ENCODE measurements around the gene SPN. TPM values are rescaled to one million over a fixed set of nuclear protein-coding genes. Genes with fewer than 3 reads are reported as not detected.
"Not testable (repeated sequence)": the region's sequence is repeated elsewhere in the genome, so short reads cannot be mapped to it uniquely, and the experiment has no call there.

Gene SPN
- polyA plus RNA-seq, 3 donors: 2.2 to 2.6 (median 2.6) TPM

GRCh38 chr16:29645694-29646187 is 17.3 kb upstream of the SPN start:
- DNase-seq (ENCODE audit: low read depth in 3 of 3, low spot score in 2 of 3): no peak

DNA sequence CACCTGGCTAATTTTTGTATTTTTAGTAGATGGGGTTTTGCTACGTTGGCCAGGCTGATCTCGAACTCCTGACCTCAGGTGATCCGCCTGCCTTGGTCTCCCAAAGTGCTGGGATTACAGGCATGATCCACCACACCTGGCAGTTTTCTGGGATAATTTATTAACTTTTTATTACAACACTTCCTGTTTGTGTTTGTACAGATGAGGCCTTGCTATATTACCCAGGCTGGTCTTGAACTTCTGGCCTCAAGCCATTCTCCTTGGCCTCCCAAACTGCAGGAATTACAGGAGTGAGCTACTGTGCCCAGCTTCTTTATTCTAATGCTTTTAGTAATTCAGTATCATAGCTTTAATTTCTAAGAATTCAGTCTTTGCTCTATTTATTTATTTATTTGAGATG is 16.1 kb upstream of the SPN start:
- no peak for DNase-seq (ENCODE audit: low read depth in 3 of 3, low spot score in 2 of 3)

DNA sequence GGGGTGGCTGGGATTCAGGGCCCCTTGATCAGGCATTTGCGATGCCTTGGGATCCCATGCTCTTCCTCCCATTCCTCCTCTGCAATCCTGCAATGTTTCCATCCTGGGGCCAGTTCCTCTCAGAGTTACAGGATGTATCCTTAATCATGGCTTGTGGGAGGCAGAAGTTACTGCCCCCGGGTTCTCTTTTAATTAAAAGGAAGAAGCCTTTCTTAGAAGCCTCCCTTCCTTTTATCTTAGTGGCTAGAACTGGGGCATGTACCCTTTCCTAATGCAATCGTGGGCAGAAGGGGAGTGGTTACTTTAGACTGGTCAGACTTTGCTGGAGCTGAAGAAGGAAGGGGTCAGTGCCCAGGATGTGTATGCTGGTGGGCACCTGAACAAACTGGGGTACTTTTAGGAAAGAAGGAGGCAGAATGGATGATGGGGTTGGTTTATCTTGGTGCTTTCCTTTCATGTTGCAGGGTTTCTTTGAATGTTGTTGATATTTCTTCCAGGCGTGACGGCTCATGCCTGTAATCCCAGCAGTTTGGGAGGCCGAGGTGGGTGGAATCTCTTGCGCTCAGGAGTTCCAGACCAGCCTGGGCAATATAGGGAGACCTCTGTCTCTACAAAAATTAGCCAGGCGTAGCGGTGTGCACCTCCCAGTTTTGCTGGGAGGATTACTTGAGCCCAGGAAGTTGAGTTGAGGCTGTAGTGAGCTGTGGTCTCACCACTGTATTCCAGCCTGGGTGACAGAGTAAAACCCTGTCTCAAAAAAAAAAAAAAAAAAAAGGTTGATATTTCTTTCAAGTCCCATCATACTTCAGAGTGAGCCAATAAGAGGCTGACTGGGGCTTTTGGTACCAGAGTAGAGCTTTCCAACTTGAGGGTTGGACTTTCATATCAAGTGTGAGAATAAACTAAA is 13.2 kb upstream of the SPN start:
- no peak for DNase-seq (ENCODE audit: low read depth in 3 of 3, low spot score in 2 of 3)

- DNase-seq (ENCODE audit: low read depth in 3 of 3, low spot score in 2 of 3): no peak
These were observed 12.3 kb upstream of the SPN start for GRCh38 chr16:29650771-29651170.

DNA sequence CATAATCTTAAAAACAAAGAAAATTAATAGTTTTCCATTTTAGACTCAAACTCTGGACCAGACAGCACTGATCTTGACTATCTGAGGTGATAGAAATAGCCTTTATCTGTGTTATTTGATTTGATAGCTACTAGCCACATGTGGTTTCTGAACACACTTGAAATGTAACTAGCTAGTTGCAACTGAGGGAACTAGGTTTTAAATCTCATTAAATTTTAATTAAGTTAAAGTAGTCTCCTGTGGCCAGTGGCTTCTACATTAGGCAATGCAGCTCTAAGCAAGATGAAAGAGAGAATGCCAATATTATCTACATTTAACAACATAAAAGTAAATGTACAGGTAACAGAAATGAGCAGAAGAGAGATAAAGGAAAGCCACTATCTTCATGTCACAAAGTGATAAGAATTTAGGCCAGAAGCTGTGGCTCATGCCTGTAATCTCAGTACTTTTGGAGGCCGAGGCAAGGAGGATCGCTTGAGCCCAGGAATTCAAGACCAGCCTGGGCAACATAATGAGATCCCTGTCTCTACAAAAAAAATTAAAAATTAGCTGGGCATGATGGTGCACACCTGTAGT is 11.2 kb upstream of the SPN start:
- no peak for DNase-seq (ENCODE audit: low read depth in 3 of 3, low spot score in 2 of 3)

DNA sequence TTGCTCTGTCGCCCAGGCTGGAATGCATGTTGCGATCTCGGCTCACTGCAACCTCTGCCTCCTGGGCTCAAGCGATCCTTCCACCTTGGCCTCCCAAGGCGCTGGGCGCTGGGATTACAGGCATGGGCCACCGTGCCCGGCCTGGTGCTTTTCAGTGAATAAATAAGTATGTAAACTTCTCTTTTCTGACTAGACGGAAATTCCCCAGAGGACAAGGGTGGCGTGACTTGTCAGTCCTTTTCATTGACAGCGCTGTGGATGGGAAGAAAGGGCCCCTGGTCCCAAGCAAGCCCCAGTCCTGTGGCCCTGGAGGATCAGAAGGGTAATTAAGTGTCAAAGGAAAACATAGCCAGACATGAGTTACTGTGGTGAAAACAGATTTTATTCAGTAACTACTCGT is 9.6 kb upstream of the SPN start:
- no peak for DNase-seq (ENCODE audit: low read depth in 3 of 3, low spot score in 2 of 3)

GRCh38 chr16:29653890-29654289 is 9.2 kb upstream of the SPN start:
- DNase-seq (ENCODE audit: low read depth in 3 of 3, low spot score in 2 of 3): not testable (repeated sequence)

DNA sequence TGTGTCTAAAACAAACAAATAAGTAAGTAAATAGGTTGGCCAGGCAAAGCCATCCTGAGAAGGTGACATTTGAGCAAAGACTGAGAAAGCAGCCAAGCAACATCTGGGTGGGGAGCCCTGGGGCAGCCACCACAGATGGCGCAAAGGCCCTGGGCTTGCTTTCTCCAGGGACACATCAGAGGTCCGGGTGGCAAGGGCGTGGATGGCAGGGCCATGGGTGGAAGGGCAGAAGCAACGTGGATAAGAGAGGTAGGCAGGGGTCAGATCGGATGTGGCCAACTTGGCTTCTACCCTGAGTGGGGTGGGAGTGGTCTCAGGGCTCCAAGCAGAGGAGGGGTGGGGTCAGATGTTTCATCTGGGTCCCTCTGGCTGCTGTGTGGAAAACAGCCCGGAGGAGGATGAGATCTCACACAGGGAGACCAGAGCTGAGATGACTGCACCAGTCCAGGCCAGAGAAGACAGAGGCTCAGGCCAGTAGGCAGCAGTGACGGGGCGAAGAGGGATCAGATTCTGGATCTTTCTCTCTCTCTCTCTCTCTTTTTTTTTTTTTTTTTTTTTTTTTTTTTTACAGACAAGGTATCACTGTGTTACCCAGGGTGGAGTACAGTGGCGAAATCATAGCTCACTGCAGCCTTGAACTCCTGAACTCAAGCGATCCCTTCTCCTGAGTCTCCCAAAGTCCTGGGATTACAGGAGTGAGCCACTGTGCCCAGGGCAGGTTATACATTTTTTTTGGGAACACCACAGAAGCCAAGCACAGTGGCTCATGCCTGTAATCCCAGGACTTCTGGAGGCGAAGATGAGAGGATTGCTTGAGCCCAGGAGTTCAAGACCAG is 6.1 kb upstream of the SPN start:
- DNase-seq (ENCODE audit: low read depth in 3 of 3, low spot score in 2 of 3): no peak

- no peak for DNase-seq (ENCODE audit: low read depth in 3 of 3, low spot score in 2 of 3)
These were observed 4.3 kb upstream of the SPN start for GRCh38 chr16:29658705-29659104.

- no peak for DNase-seq (ENCODE audit: low read depth in 3 of 3, low spot score in 2 of 3)
These were observed 883 bp upstream of the SPN start for GRCh38 chr16:29662000-29662728.

DNA sequence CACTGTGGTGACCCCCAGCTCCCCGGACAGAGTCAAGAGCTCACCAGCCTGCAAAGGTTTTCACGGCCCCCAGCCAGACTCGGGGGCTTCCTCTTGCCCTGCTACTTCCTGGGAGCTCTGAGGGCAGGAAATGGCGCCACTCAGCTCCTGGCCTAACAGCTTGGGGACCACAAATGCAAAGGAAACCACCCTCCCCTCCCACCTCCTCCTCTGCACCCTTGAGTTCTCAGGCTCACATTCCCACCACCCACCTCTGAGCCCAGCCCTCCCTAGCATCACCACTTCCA is 375 bp upstream of the SPN start:
- no peak for DNase-seq (ENCODE audit: low read depth in 3 of 3, low spot score in 2 of 3)

- DNase-seq (ENCODE audit: low read depth in 3 of 3, low spot score in 2 of 3): no peak
These were observed 702 bp downstream of the SPN start for GRCh38 chr16:29663807-29664090.

- no peak for DNase-seq (ENCODE audit: low read depth in 3 of 3, low spot score in 2 of 3)
These were observed 1.3 kb downstream of the SPN start for GRCh38 chr16:29664091-29664921.

- no peak for DNase-seq (ENCODE audit: low read depth in 3 of 3, low spot score in 2 of 3)
These were observed 2.4 kb downstream of the SPN start for GRCh38 chr16:29665294-29666077.

DNA sequence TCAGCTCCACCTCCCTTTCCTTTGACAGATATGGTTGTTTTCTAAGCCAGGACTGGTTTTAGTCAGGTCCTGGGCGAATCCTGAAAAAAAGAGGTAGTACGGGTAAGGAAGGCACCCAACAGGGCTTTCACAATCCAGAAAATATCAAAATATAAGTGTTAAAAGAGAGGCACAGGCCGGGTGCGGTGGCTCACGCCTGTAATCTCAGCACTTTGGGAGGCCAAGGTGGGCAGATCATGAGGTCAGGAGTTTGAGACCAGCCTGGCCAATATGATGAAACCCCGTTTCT is 4.2 kb downstream of the SPN start:
- not testable (repeated sequence) for DNase-seq (ENCODE audit: low read depth in 3 of 3, low spot score in 2 of 3)

GRCh38 chr16:29667755-29668154 is 4.7 kb downstream of the SPN start:
- DNase-seq (ENCODE audit: low read depth in 3 of 3, low spot score in 2 of 3): no peak

GRCh38 chr16:29668267-29668666 is 5.2 kb downstream of the SPN start:
- DNase-seq (ENCODE audit: low read depth in 3 of 3, low spot score in 2 of 3): no peak

DNA sequence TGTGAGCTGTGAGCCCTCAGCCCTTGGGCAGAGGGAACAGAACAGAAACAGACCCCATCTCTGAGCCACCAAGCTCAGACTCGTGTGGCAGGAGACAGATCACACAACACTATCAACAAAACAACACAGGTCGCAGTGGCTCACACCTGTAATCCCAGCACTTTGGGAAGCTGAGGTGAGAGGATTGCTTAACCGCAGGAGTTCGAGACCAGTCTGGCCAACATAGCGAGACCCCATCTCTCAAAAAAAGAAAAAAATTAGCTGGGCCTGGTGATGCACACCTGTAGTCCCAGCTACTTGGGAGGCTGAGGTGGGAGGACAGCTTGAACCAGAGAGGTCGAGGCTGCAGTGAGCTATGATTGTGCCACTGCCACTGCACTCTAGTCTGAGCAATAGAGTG is 10.5 kb downstream of the SPN start:
- no peak for DNase-seq (ENCODE audit: low read depth in 3 of 3, low spot score in 2 of 3)

DNA sequence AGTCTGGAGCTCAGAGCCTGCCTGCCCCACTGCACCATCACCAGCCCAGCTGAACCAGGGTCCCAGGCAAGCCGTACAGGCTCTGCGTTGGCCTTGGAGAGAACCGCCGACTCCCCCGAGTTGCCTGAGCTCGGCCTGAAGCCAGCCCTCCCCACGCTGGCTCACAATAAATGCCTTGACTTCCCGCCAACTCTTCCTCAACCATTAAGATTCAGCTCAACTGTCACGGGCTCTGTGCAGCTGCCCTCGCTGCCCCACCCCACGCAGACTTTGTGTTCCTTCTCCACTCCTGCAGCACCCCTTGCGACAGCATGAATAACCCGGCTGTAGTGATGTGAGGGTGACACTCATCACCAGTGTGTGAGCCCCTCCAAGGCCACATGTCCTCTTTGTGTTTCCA is 11.1 kb downstream of the SPN start:
- peak in 1 of 3 donors; percentile 40 for DNase-seq (ENCODE audit: low read depth in 3 of 3, low spot score in 2 of 3)

Measured in right renal cortex interstitium (tissue), 3 donors.